ENCODE results near the gene GNG12. TPM values are rescaled to one million over a fixed set of nuclear protein-coding genes. Genes with fewer than 3 reads are reported as not detected.

The GNG12 gene
- 1.7 and 2.8 TPM in 2 replicates for total RNA-seq (2011; cell fraction: chromatin; rRNA removed; ENCODE audit: low replicate concordance)
- total RNA-seq (2011; cell fraction: nucleolus; rRNA removed) = 0.13 and 0.50 TPM in 2 replicates
- 0.88 and 2.5 TPM in 2 replicates for total RNA-seq (2011; cell fraction: nucleoplasm; rRNA removed)
- total RNA-seq (2014; rRNA removed) (3.3 and 3.6 TPM in 2 replicates), total RNA-seq (2014; rRNA removed; fragmentation: Illumina TruSeq; extraction: Trizol) (6.0 and 6.6 TPM in 2 replicates), total RNA-seq (2015; rRNA removed; fragmentation: Illumina TruSeq; extraction: Trizol) (4.9 and 5.6 TPM in 2 replicates), total RNA-seq (2021) (3.7 and 4.1 TPM in 2 replicates), polyA plus RNA-seq (2011; rRNA removed) (4.6 and 7.5 TPM in 2 replicates), polyA plus RNA-seq (2014; fragmentation: Illumina TruSeq; extraction: Trizol) (4.2 and 5.4 TPM in 2 replicates), polyA plus RNA-seq (2014; fragmentation: Nextera tagmentation; extraction: Ambion mirVana) (1 to 10 TPM; 2.6 to 2.7 TPM), polyA plus RNA-seq (2014; rRNA removed) (2.8 and 3.0 TPM in 2 replicates), polyA minus RNA-seq (2011; rRNA and poly(A)+ RNA removed) (3.9 and 9.8 TPM in 2 replicates), Bru-seq, nascent RNA (percentile 47 among the genes with signal in this experiment), BruChase-seq, experiment 1, labeled RNA remaining after a 2-hour chase (percentile 41 among the genes with signal in this experiment), BruChase-seq, experiment 2, labeled RNA remaining after a 6-hour chase (percentile 42 among the genes with signal in this experiment)
- 0.82 and 5.4 TPM in 2 replicates for polyA plus RNA-seq (2011; cell fraction: cytosol; rRNA removed)
- polyA plus RNA-seq (2011; cell fraction: nucleus; rRNA removed) = 1.5 and 4.3 TPM in 2 replicates
- polyA plus RNA-seq (2012) = 3.2 and 4.9 TPM in 2 replicates
- 1.4 and 3.4 TPM in 2 replicates for polyA minus RNA-seq (2011; cell fraction: cytosol; rRNA and poly(A)+ RNA removed)
- 0.67 and 3.6 TPM in 2 replicates for polyA minus RNA-seq (2011; cell fraction: nucleus; rRNA and poly(A)+ RNA removed)
- long read RNA-seq, experiment 1, full-length matches to known transcripts = 7 of 12 reads
- long read RNA-seq, experiment 1, partial matches to known transcripts = 2 of 12 reads
- long read RNA-seq, experiment 1, other reads (novel, unspliced or antisense) = 3 of 12 reads
- long read RNA-seq, experiment 2, partial matches to known transcripts = 0 of 1 reads
- long read RNA-seq, experiment 2, other reads (novel, unspliced or antisense) = 1 of 1 reads
- long read RNA-seq, experiment 3, partial matches to known transcripts = 1 of 1 reads
- long read RNA-seq, experiment 3, other reads (novel, unspliced or antisense) = 0 of 1 reads

DNA sequence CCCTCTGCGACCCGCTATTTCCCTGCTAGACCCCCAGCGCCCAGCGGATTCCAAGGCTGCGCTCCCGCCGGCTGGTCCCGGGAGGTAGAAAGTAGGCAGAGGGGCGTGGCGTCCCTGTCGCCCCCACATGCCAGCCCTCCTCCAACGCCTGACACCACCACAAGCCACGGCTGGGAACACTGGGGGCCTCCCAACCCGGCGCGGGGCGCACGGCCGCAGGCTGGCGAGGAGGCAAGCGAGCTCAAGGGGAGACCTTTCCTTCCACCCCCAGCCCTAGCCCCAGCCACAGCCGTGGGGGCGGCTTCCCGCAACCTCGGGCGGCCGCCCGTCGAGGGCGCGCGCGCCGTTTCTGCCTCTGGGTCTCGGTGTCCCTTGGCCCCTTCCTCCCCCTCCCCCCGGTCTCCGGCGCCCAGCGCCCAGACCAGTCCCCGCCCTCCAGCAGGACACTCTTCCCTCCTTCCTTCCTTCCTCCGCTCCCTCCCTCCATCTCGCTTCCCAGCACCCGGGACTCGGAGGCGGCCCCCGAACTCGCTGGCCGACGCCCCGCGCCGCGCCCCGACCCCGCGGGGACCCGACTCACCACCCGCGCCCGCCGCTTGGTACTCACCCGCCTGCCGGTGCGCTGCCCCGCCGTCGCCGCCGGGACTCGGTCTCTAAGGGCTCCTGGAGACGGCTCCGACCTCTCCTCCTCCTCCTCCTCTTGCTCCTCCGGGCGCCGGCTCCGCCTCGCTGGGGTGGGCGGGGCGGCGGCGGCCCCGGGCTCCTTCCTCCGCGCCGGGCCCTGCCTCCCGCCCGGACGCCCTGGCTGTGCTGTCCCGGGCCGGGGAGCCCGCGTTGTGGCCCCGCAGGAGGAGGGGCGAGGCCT lies at the start of gene GNG12:
Gene GNG12, minus strand, starts transcription at position 731 of the 865 bp plus-strand sequence. CDS start 125,781 bp downstream, outside the sequence.
- FAIRE-seq (no peak), ATAC-seq (peak; percentile 95), DNase-seq (ENCODE audit: extremely low read depth in 1 of 4, low spot score in 3 of 4) (peak; percentile 67 to 69 (median 68))
- Histone ChIP-seq H2AFZ (ENCODE audit: low read depth, low read length) (peak within 1 kb of the TSS; percentile 80), H3K79me2 (ENCODE audit: control insufficient read depth, insufficient read depth, low read length) (no peaks in the 10 kb centered on the region), H3K36me3 (ENCODE audit: control insufficient read depth, insufficient read depth, low read length) (no peaks in the 10 kb centered on the region), H3K9me1 (ENCODE audit: control insufficient read depth, insufficient read depth, low read length) (no peaks in the 10 kb centered on the region), H4K20me1 (replicated peaks; ENCODE audit: control insufficient read depth, insufficient read depth, low read length) (no peaks in the 10 kb centered on the region), H3K9ac (ENCODE audit: insufficient read depth in 1 of 2, low read depth in 2 of 2, low read length in 2 of 2) (peak within 1 kb of the TSS in 1 of 2 experiments; percentile 82; a peak in 2 of 4 replicates), H3K9me3 (replicated peaks; ENCODE audit: control insufficient read depth, insufficient read depth, low read depth, low read length) (no peaks in the 10 kb centered on the region), H3K4me2 (ENCODE audit: insufficient read depth, low read length) (peak within 1 kb of the TSS; percentile 62), H3K4me3 (peak within 1 kb of the TSS; percentile 51), H3K27me3 (ENCODE audit: control insufficient read depth in 2 of 2, insufficient read depth in 2 of 2, low read length in 2 of 2) (peaks cover 21 to 29% of the 10 kb centered on the region in 2 experiments), H3K27ac (ENCODE audit: extremely low read depth, low read depth, low read length) (no peak within 1 kb of the TSS), H3K4me1 (replicated peaks in 1 of 2; ENCODE audit: control insufficient read depth in 2 of 2, insufficient read depth in 2 of 2, low read length in 2 of 2) (peaks cover 0 to 18% of the 10 kb centered on the region in 2 experiments; a peak in 3 of 5 replicates)
- CTCF ChIA-PET (ENCODE audit: low intra/inter-chr PET ratio) = no interaction called here
- in situ Hi-C loops (cut with MboI) (no loop called here), intact Hi-C loops (cut with micrococcal nuclease) (loop anchor here (5.0 kb wide), 2 partner anchors 66 to 296 kb away; no protein-coding TSS in a partner anchor)
- BruUV-seq (replicated peaks) = no TSS peak
- POLR2A ChIA-PET = no interaction called here
- WGBS (ENCODE audit: insufficient coverage, low coverage, missing lambda C conversion rate) = 7% methylated on average over 56 of the region's 94 CpGs
- TF ChIP-seq, protein P1, sequence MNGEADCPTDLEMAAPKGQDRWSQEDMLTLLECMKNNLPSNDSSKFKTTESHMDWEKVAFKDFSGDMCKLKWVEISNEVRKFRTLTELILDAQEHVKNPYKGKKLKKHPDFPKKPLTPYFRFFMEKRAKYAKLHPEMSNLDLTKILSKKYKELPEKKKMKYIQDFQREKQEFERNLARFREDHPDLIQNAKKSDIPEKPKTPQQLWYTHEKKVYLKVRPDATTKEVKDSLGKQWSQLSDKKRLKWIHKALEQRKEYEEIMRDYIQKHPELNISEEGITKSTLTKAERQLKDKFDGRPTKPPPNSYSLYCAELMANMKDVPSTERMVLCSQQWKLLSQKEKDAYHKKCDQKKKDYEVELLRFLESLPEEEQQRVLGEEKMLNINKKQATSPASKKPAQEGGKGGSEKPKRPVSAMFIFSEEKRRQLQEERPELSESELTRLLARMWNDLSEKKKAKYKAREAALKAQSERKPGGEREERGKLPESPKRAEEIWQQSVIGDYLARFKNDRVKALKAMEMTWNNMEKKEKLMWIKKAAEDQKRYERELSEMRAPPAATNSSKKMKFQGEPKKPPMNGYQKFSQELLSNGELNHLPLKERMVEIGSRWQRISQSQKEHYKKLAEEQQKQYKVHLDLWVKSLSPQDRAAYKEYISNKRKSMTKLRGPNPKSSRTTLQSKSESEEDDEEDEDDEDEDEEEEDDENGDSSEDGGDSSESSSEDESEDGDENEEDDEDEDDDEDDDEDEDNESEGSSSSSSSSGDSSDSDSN (IDR thresholded peaks at IDR 0.05; ENCODE audit: borderline replicate concordance in 1 of 2, low read depth in 2 of 2, low read length in 2 of 2) = peak; percentile 26 to 53; a peak in 1 of 4 replicates
- TF ChIP-seq ERF (CRISPR knock-in tag; IDR thresholded peaks at IDR 0.05) = 0 out of 2 replicates have a peak, but pooled peaks have one; percentile 10
- TF ChIP-seq NCOA6 (IDR thresholded peaks at IDR 0.05) = 0 out of 2 replicates have a peak, but pooled peaks have one; percentile 46
- TF ChIP-seq, protein P2, sequence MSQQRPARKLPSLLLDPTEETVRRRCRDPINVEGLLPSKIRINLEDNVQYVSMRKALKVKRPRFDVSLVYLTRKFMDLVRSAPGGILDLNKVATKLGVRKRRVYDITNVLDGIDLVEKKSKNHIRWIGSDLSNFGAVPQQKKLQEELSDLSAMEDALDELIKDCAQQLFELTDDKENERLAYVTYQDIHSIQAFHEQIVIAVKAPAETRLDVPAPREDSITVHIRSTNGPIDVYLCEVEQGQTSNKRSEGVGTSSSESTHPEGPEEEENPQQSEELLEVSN (IDR thresholded peaks at IDR 0.05; ENCODE audit: borderline replicate concordance in 1 of 2, extremely low read depth in 1 of 2, insufficient read depth in 1 of 2, insufficient read length in 1 of 2, low read depth in 1 of 2, low read length in 1 of 2, poor library complexity in 1 of 2, severe bottlenecking in 1 of 2) = peak in 1 of 2 experiments; percentile 29
- peak; percentile 47 for TF ChIP-seq PCBP1 (IDR thresholded peaks at IDR 0.05; ENCODE audit: low read depth, low read length, poor library complexity, severe bottlenecking)
- peak; percentile 23 for TF ChIP-seq HNRNPK (IDR thresholded peaks at IDR 0.05; ENCODE audit: low read depth, low read length, poor library complexity, severe bottlenecking)
- no peak for TF ChIP-seq CHCHD3 (CRISPR knock-in tag; IDR thresholded peaks at IDR 0.05)
- 0 out of 2 replicates have a peak, but pooled peaks have one; percentile 26 for TF ChIP-seq STAG1 (CRISPR knock-in tag; IDR thresholded peaks at IDR 0.05; ENCODE audit: borderline replicate concordance)
- peak; percentile 87 for TF ChIP-seq ZNF263 (CRISPR knock-in tag; IDR thresholded peaks at IDR 0.05; ENCODE audit: borderline replicate concordance)

Measured in K562 (cell line).